Measurements from ENCODE around the gene TOX2.
A peak's percentile ranks its signal among the peaks of the same experiment; 100 is the strongest.

TOX2 gene

GRCh38 chr20:43961116-43961515, 46.5 kb downstream of the TOX2 start:
- no peak for TF ChIP-seq CTCF (IDR thresholded peaks at IDR 0.05; ENCODE audit: low read depth, low read length)
- Histone ChIP-seq H3K36me3 (no peaks in the 10 kb centered on the region), H3K27me3 (no peaks in the 10 kb centered on the region), H3K9me3 (no peaks in the 10 kb centered on the region), H3K4me1 (no peaks in the 10 kb centered on the region), H3K4me3 (ENCODE audit: low read depth, low read length) (no peak overlapping the region)
- no peak for DNase-seq

DNA sequence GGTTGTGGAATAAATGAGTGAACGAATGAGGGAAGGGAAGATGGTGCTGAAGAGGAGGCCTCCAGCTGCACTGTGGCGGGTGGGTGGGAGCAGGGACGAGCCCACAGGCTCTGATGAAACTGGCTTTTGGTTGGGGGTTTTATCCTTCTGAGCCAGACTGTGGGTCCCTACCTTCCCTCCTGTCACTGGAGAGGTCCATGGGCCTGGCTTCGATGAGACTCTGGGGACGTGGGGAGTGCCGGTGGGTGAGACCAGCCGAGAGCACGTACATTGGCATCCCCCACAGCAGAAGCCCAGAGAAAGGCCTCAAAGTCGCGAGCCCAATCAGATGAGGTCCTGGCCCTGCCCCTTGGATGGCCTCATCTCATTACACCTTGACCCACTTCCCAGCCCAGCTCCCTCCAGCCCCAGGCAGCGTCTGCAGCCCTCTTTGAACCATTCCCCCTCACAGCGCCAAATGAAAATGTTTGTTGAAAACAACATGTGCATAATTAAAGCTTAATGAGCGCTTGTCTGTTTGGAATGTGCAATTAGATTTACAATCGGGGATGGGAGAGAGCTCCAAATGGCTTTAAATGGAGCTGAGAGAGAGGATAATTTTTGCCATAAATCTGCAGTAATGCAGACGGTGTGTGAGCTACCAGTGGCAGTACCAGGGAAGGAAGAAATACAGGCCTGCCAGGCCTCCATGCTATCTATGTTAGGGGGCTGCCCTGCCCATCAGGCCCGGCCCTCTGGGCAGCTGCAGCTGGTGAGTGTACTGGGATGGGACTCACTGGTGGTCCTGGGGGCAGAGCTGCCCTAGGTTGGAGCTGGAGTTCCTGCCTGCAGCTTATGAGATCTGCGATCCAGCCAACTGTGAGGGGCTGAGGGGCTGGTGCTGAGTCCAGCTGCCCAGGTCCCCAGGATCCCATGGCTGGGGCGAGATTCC, 47.2 kb downstream of the TOX2 start:
- Histone ChIP-seq H3K9me3 (no peaks in the 10 kb centered on the region), H3K36me3 (no peaks in the 10 kb centered on the region), H3K27me3 (no peaks in the 10 kb centered on the region), H3K4me1 (no peaks in the 10 kb centered on the region), H3K4me3 (ENCODE audit: low read depth, low read length) (no peak overlapping the region)
- DNase-seq: no peak
- TF ChIP-seq CTCF (IDR thresholded peaks at IDR 0.05; ENCODE audit: low read depth, low read length): no peak

- Histone ChIP-seq H3K27me3 (no peaks in the 10 kb centered on the region), H3K4me3 (ENCODE audit: low read depth, low read length) (no peak overlapping the region)
- no peak for DNase-seq
These were observed 47.9 kb downstream of the TOX2 start for GRCh38 chr20:43962530-43962929.

DNA sequence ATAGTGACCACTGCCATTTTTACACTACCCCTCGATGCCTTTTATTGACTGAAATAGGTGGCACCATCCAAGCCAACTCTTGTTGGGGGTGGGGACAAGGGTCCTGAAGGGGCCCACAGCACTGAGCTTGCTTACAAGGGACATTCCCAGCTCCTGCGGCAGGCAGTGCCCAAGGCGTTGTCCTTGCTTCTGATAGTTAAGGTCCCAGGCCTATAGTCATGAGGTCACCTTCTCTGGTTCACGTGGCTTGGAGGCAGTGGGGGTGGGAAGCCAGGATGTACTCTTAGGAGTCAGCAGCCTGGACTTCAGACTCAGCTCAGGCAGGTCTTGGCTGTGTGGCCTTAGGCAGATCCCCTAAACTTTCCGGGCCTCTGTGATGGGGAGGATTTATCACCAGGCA, 48.6 kb downstream of the TOX2 start:
- Histone ChIP-seq H3K27me3 (no peaks in the 10 kb centered on the region), H3K36me3 (no peaks in the 10 kb centered on the region), H3K9me3 (no peaks in the 10 kb centered on the region), H3K4me1 (no peaks in the 10 kb centered on the region), H3K4me3 (ENCODE audit: low read depth, low read length) (no peak overlapping the region)
- no peak for DNase-seq
- TF ChIP-seq CTCF (IDR thresholded peaks at IDR 0.05; ENCODE audit: low read depth, low read length): no peak

More at GRCh38 chr20:43962530-43962929, 47.9 kb downstream of the TOX2 start:
- Histone ChIP-seq H3K36me3 (no peaks in the 10 kb centered on the region), H3K4me1 (no peaks in the 10 kb centered on the region), H3K9me3 (no peaks in the 10 kb centered on the region)
- TF ChIP-seq CTCF (IDR thresholded peaks at IDR 0.05; ENCODE audit: low read depth, low read length): no peak

DNA sequence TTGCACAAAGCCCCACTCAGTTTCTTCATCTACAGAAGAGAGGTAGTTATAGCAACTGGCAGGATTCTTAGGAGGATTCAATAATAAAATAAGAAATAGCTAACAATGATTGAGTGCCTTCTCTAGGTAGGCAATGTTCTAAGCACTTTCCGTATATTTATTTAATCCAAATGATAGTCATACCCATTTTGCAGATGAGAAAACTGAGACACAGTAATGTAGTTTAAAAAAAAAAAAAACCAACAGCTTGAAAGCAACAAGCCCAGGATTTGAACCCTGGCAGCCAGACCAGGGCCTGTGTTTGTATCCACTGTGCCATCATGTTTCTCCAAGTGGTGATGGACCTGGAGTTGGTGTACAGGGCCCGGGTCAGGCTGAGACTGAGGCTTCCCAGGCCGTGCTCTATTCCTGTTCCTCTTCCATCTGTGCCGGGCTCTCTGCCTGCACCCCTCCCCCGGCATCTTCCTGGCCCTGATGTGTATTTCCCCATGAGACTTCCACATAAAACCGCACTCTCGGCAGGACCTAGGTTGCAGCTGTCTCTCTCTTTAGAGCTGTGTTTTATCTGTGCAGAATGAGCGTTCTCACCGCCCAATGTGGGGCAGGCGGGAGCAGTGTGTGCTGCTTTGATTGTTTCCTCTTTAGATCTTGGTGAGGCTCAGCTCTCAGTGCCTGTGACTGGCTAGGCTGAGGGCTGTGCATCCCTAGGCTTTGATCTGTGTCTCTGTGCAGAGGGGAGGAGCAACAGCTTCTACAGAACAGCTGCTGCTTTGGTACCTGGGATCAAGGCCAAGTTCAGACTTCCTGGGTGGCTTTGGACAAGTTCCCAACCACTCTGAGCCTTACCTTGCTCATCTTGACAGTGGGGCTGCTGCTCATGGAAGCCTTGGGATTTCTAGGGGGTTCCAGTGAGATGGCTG, 49.5 kb downstream of the TOX2 start:
- TF ChIP-seq CTCF (IDR thresholded peaks at IDR 0.05; ENCODE audit: low read depth, low read length): no peak
- no peak overlapping the region for H3K4me3 ChIP-seq (ENCODE audit: low read depth, low read length)
- no peaks in the 10 kb centered on the region for H3K4me1 ChIP-seq
- DNase-seq: peak; percentile 28
- no peaks in the 10 kb centered on the region for H3K27me3 ChIP-seq
- no peaks in the 10 kb centered on the region for H3K9me3 ChIP-seq
- no peaks in the 10 kb centered on the region for H3K36me3 ChIP-seq

Measured in BE2C (cell line).